ENCODE measurements around the gene HADH.
"Not testable (repeated sequence)": the region's sequence is repeated elsewhere in the genome, so short reads cannot be mapped to it uniquely, and the experiment has no call there.

The HADH gene

DNA sequence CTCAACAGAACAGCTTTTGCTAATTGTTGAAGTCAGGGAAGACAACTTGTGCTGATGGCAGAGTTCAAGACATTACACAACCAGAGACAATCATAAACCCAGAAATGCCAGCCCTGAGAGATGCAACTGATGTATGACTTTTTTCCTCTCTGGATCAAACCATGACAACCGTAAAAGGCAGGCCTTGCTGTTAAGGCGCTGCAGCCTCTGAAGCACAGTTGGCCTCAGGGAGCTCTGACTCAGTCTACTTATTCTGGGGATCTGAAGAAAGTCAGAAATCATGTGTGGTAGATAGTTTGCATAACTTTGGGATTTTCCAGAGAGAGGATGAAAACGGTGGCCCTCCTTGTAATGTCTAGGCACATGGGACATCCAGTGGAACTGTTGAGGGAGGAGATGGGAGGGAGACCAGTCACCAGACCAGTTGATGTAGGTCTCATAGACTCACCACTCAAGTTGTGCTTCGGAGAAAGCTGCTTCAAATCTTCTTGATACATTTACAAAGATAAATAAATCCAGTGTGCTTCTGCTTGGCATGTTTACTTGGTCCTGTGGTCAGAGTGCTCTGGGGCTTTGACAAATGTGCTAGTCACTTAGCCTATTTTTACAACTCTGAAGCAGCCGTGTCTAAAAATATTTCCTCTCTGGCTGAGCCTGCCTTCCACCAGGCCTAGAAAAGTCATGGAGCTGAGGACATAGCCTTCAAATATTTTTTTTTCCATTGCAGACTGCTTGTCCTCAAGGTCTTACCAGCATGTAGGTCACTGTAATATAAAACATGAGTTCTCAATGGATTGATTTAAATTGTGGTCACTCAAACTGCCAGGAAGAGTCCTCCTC lies 7.5 kb downstream of the HADH start:
- DNase-seq (ENCODE audit: low read depth, low spot score), result no peak

DNA sequence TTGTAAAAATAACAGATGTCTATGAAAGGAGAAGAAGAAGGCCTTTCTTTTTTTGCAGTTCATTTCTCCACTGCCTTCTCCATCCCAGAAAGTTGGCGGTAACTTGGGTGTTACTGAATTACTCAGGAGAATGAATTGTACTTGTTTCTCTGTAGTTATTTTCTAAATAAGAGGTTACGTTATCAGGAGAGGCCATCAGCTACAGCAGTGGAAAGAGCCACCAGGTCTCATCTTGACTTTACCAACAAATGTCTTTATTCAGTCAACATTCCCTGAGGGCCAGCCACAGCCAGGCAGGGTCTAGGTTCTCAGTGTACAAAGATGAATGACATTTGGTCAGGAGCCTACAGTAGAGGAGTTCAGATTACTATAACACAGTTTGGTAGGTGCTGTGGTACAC lies 8.1 kb downstream of the HADH start:
- no peak for DNase-seq (ENCODE audit: low read depth, low spot score)

DNA sequence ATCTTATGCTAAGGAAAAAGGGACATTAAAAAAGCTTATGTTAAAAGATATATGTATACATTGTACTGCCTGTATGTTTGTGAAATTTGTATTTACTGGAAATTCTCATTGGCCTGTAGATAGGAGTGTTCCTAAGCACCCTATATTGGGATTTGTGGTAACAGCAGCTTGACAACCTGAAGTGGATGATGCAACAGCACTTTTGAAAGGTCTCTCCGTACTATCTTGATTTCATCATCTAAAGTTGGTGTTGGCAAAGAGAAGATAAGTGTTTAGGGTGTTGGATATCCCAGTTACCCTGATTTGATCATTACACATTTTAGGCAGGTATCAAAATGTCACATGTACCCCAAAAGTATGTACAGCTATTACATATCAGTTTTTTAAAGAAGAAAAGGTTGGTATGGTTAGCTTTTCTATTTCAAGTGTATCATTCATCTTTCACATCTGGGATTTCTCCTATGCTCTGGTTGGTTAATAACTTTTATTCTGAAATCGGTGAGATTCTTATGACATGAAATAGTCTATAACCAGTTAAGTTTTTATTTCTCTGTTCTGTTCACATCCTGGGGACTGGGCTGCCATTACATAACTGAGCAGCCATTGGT lies 10.3 kb downstream of the HADH start:
- no peak for DNase-seq (ENCODE audit: low read depth, low spot score)

DNA sequence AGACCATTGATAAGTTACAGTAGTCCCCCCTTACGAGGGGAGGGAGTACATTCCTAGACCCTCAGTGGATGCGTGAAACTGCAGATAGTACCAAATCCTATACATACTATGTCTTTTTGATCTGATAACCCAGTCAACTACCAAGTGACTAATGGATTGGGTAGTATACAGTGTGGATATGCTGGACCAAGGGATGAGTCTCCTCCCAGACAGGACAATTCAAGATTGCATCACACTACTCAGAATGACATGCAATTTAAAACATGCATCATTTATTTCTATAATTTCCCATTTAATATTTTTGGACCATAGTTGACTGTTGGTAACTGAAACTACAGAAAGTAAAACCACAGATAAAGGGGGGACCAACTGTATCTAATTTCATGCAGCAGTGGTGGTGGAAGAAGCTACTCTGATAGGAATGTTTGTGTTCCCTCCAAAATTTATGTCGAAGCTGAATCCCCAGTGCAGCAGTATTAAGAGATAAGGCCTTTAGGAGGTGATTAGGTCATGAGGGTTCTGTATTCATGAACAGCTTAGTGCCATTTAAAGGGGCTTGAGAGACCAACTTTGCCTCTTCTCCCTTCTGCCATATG lies 11.9 kb downstream of the HADH start:
- no peak for DNase-seq (ENCODE audit: low read depth, low spot score)

DNA sequence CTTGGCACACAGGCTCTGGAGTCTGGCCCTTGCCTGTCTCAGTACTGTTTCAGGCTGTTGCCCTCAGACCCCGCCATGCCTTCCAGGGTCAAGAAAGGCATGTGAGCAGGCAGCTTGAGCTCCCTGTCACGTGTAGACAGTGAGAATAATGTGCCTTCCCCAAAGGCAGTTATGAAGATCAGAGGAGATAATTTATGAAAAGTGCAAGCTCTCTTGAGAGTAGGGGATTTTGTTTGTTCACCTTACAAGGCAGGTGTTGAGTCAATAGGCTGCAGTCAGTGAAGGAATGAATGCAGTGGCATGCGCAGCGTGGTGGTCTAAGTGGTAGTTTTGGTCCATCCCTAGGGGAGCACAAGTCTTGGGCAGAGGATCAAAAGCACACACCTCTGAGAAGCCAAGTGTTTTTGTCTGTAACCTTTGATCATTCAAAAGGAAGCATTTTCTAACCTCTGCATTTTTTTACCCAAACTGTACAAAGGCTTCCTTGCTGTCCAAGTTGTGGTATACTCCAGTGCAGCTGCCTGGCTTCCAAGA lies 14.4 kb downstream of the HADH start:
- no peak for DNase-seq (ENCODE audit: low read depth, low spot score)

DNA sequence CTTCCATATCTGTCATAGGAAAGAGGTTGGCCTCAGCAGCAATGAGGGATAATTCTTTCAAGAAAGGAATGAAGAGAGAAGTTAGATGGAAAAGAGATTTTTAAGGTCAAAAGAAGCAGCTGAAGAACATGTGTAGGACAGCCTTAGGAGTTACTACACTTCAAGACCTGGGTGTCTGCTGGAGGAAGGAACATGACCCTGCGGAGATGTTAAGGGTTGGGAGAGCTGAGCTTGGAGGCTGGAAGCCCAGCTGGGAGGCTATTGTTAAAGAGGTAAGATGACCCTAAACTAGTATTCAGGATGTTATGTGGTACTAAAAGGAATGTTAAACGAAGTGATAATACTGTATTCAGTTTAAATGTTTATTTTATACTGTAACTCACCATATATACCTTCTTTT lies 15.0 kb downstream of the HADH start:
- no peak for DNase-seq (ENCODE audit: low read depth, low spot score)

DNA sequence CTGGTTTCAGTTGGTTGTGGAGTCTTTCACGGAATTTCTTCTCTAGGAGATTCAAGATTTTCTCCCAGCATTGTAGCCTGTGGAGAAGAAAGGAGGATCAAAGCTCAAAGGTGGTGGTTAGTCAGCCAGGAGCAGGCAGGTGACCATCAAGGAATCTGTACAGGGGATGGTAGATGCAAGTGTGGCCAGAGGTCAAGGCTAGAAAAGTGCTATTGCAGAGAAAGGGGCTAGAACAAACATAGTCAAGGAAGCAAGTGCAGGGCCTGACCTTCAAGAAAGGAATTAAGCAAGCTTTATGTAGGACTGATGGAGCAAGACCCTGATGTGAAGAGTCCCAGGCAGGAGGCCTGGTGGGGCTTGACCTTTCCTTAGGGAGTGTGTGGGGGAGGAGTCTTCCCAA lies 16.1 kb downstream of the HADH start:
- DNase-seq (ENCODE audit: low read depth, low spot score), result no peak

DNA sequence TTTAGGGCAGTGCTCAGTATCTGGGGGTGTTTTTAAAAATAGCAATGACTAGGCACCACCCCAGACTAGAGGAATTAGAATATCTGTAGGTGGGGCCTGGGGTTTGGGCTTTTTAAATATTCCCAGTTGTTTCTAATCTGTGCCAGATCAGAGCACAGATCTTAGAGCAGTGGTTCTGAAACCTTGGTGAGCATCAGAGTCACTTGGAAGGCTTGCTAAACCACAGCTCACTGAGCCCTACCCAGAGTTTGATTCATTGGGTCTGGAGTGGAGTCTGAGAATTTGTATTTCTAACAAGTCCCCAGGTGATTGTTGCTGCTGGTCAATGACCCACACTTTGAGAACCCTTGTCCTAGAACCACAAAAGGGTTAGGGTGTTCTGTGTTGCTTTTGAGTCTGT lies 16.7 kb downstream of the HADH start:
- DNase-seq (ENCODE audit: low read depth, low spot score), result no peak

DNA sequence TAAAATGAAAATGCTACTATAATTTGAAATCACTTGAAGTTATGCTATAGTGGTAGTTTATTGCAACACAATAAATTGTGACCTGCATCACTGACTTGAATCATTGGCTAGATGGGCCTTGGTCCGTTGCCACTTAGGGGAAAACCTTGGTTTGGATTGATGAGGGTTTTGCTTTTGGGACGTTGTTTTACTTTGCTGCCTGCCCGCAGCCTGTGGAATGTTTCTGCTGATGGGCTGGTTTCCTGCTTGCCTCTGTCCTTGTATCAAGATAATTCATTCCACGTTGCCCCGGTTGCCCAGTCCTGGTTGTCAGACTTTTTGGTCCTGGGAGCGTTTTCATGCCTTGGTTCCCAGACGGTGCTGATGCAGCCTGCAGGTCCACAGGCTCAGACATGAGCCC lies 18.3 kb downstream of the HADH start:
- DNase-seq (ENCODE audit: low read depth, low spot score), result no peak

DNA sequence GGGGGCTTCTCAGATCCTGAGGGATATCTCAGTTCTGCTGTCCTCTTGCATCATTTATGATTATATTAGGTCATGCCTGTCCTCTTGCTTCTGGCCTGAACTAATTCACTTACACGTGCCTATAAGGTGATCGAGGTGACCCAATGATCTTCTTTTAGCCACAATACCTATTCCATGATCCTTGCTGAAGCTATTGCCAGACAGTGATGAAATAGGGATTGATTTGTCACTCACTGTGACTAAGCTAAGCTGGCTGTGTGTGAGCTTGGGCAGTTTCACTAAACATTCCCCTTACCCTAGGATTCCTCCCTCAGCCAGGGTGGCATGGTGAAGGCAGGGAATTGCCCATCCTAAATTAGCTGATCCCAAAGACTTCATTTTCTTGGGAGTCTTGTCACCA lies 19.0 kb downstream of the HADH start:
- no peak for DNase-seq (ENCODE audit: low read depth, low spot score)

DNA sequence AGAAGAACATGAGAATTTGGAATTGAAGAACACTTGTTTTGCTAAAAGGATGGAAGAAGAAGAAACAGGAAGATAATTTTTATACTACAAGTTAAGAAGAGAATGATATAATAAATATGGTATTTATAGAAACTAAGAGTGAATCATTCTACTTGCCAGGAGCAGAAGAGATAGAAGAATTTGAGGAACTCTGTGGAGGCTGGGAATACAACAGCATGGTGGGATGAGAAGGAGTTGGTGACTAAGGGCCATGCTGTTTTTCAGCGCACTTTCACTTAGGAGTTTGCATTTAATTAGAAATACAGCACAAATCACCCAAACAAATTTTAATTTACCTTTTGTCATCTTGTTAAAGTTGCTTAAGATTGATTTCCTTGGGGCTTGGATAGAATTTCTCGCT lies 20.5 kb downstream of the HADH start:
- DNase-seq (ENCODE audit: low read depth, low spot score), result no peak

DNA sequence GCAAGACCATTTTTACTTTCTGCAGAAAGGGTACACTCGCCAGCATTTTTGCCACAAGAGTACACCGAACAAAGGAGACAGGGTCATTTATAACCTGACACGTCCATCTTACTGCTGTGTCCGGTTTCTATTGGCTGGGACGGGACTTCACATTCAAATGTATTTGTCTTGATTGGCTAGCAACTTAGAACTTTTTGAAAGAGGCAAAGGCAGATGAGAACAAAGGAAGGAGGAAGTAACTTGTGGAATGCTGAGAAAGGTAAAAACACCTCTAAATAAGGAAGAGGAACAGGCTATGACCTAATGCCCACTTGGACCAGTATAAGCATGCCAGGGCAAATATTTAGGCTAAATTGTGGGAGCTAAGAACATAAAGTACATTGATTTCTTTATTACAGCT lies 22.7 kb downstream of the HADH start:
- not testable (repeated sequence) for DNase-seq (ENCODE audit: low read depth, low spot score)

DNA sequence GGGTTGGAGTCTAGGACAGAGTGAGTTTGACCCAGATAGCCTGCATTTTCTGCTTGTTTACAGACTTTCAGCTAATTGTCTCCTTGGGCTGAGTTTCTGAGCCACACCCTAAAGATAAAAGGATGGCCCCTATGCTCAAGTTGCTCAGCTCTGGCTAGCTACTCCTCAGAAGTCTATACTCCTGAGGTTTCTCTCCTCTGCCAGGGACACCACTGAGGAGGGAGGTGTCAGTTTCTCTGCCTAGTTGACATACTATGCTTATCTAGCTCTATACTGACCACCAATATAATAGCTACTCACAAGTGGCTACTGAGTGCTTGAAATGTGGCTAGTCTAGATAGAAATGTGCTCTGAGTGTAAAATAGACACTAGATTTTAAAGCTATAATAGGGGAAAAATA lies 23.6 kb downstream of the HADH start:
- no peak for DNase-seq (ENCODE audit: low read depth, low spot score)

DNA sequence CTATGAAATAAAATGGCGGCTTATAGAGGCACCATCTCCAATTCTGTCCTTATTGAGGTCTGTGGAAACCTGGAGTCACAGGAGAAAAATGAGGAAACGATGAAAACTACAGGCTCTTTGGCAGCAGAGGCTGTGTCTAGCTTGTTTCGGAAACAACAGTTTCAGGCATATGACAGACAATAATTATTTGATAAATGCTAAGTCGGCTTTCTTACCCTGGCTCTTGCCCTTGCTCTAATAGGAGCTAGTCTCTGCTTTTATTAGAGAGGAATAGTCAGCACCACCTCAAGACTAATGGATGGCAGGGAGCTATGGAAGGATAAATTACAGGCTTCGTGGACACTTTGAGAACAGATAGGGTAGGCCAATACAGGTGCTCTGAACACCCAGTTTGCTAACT lies 24.3 kb downstream of the HADH start:
- DNase-seq (ENCODE audit: low read depth, low spot score), result no peak

DNA sequence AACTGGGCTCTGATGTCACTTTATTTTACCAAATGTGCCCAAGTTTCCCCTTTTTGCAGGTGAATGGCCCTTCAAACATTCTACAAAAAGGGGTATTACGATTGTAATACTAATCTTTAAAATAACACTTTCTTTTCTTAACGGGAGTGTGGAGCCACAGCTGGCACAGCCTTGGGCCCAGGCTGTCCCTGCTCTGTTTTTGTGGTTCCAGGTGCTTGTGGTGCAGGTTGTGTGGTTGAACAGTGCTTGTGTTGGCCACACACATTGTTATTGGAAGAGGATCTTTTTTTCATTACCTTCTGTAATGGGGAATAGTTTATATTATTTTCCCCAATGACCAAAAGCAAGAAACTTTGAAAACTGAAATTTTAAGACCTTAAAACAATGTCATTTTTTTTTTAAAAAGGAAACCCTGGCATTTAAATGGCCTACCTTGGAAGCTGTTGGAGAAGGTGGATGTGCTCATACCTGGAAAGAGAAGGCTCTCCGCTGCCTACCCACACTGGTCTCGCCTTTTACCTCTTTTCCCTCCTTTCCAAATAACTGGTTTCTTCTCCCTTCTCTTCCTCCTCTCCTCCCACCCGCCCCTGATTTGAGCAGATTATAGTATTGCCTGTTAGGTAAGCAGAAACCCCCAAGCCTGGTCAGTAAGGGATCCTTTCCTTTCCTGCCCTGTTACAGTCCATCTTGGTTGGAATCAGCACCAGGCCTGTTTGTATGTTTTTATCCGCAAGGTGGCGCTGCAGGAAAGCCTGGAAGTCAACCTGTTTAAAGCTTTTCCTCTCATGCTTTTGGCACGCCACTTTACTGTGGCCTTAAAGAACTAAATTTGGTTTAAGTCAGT lies 28.6 kb downstream of the HADH start:
- DNase-seq (ENCODE audit: low read depth, low spot score), result peak; percentile 80

DNA sequence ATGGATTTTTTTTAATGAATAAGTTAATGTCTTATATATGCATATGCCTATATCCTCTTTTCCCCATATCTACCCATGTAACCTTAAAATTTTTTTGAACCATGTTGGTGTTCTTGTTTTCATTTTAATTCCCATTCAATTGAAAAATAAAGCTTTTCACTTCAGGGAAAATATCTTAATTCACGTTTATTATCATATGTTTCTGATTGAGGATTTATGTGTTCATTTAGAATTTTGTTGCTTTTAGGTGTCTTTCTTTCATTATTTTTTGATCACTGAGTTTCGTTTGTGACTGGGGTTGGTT lies 29.1 kb downstream of the HADH start:
- no peak for DNase-seq (ENCODE audit: low read depth, low spot score)

DNA sequence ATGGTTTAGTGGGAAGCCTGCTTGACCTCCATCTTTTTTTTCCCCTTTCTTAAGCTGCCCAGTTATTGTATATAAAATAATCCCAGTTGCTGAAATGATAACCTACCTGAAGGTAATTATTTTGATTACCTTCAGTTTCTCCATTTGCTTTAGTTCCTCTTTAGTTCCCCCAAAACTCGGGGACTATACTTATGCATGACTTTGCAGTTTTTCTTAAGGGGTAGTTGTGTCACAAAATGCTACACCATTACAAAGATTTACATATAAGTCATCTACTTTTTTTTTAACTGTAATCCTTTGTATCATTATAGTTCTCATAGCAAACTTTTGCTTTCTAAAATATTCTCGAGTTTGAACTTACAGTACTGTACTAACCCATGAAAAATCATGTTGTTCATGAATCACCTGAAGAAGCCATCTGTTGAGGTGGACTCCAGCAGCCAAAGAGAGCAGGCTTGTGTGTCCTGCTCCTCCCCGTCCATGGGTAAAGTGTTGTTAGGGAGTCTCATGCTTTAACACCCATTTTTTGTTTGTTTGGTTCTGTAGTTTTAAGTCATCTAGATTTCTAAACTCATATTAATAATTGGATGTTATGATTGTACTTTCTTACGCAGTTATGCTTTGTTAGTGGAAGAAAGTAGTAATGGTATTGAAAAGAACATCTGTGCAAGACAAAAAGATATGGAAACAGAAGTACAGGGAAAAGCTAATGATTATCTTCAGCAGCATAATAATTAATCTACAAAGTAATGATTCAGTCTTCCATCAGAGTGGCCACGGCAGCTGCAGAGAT lies 34.6 kb downstream of the HADH start:
- DNase-seq (ENCODE audit: low read depth, low spot score), result no peak

DNA sequence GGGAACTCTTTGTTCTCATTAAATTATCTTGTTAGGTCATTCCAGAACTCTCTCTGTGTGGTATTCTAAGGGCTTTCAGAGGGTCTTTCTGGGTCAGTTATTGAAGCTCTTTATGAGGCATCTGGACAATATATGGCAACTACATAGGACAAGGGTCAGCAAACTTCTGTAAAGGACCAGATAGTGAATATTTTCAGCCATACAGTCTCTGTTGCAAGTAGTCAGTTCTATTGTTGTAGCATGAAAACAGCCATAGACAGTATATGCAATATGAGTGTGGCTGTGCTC lies 35.1 kb downstream of the HADH start:
- DNase-seq (ENCODE audit: low read depth, low spot score), result no peak

DNA sequence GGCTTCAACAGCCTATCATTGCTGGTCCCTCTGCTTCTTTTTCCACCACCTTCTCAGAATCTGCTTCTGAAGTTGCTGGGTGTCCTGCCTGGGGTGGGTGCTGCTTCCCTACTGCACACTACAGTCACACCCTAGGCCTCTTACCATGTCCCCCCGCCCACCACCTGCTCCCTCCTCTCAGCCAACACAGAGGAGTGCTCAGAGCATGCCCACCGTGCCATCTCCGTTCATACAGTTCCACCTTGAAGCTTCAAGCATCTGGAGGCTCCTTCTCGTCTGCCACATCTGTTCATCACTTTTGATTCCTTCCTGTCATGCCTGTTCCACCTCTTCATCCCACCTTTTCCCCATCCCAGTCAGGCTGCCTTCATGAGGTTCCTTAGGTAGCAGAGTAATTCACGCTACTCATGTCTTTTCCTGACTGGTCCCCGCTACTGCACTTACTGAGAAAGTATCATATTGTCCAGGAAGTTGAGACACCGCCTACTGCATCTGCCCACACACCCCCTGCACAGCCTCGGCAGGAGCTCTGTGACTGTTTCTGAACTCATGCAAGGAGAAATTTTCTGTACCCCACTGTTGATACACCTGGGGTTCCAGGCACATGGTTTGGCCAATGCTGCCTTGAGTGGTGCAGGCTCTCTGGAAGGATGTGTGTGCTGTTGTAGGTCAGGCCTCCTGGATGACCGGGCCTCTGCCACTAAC lies 39.5 kb downstream of the HADH start:
- no peak for DNase-seq (ENCODE audit: low read depth, low spot score)

DNA sequence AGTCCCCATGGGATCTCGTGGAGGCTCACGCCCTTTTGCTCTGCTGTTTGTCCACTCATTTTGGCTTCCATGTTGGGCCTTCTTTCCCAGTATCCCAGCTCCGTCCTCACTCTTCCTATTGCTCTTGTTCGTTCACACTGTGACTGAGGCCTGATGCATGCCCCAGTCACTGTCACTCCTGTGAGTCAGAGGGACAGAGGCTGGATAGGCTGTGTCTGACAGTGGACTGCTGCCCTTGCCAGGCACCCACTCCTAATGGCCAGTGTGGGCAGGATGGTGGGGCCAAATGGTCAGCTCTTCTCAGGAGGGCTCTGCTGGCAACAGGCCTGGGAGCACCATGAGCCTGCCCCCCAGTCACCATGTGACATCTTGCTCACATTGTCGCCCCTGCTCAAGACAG lies 40.0 kb downstream of the HADH start:
- DNase-seq (ENCODE audit: low read depth, low spot score), result no peak

DNA sequence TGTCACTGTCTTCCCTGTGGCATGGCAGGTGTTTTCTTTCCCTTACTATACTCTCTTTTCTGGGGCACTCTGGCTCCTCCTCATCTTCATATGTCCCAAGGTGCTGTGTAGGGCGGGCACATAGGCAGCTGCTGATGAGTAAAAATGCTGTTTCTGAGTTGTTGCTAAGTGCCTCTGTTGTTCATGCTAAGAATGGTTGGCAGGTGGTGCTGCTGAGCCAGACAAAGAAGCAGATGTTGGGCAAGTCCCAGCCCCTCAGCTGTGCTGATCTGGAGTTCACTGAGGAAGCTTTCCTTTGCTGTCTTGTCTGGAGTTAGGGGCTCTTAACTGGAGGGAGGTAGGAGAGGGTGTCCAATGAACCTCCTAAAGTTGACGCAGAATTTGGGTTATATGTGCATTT lies 40.6 kb downstream of the HADH start:
- DNase-seq (ENCODE audit: low read depth, low spot score), result peak; percentile 46
